ENCODE measurements around the gene KCNK1.
"Not testable (repeated sequence)": the region's sequence is repeated elsewhere in the genome, so short reads cannot be mapped to it uniquely, and the experiment has no call there.

Gene KCNK1

GRCh38 chr1:233614173-233614742 lies 352 bp downstream of the KCNK1 start:
- TF ChIP-seq, protein P1, sequence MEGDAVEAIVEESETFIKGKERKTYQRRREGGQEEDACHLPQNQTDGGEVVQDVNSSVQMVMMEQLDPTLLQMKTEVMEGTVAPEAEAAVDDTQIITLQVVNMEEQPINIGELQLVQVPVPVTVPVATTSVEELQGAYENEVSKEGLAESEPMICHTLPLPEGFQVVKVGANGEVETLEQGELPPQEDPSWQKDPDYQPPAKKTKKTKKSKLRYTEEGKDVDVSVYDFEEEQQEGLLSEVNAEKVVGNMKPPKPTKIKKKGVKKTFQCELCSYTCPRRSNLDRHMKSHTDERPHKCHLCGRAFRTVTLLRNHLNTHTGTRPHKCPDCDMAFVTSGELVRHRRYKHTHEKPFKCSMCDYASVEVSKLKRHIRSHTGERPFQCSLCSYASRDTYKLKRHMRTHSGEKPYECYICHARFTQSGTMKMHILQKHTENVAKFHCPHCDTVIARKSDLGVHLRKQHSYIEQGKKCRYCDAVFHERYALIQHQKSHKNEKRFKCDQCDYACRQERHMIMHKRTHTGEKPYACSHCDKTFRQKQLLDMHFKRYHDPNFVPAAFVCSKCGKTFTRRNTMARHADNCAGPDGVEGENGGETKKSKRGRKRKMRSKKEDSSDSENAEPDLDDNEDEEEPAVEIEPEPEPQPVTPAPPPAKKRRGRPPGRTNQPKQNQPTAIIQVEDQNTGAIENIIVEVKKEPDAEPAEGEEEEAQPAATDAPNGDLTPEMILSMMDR (IDR thresholded peaks at IDR 0.05; ENCODE audit: low read depth, low read length, missing control alignments), result no peak
- H3K4me3 ChIP-seq (replicated peaks; ENCODE audit: low read depth, low read length), result peak overlapping the region; percentile 68
- DNase-seq (ENCODE audit: extremely low read depth, low read depth), result no peak

DNA sequence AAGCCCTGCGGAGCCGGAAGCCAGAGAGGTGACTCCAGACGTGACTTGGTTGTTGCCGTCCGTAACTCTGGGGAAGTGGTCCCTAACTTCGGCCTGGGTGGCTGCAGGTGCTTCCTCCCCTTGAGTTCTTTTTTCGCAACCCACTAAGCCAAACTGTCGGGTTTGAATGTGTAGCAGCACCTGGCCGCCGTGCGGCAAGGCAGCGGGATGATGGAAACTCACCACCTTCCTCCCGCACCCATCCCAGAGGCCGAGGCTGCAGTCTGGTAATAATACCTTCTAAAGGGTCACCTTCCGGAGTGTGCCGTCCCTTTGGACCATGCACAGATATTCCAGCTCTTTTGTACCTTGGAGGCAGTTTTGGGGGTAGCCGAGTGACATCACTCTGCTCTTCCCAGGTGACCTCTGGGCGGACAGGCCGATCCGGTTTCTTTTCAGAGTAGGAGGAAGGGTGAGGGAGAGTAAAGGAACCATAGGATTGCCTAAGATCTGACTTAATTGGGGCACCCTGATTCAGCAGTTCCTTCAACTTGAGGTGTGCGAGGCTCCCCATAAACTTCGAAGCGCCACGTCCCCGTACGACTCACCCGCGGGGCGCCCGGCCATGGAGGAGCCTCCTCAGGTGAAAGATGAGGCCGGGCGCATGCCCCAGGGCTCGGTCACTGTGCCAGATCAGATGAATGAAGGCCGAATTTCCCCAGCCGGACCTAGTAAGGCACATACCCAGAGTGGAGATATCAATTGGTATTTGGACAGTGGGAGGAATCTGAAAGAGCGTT lies 1.0 kb downstream of the KCNK1 start:
- no peak for DNase-seq (ENCODE audit: extremely low read depth, low read depth)
- TF ChIP-seq, protein P1 (IDR thresholded peaks at IDR 0.05; ENCODE audit: low read depth, low read length, missing control alignments), result no peak
- peak overlapping the region; percentile 68 for H3K4me3 ChIP-seq (replicated peaks; ENCODE audit: low read depth, low read length)

- peak overlapping the region; percentile 68 for H3K4me3 ChIP-seq (replicated peaks; ENCODE audit: low read depth, low read length)
- TF ChIP-seq, protein P1 (IDR thresholded peaks at IDR 0.05; ENCODE audit: low read depth, low read length, missing control alignments), result no peak
- no peak for DNase-seq (ENCODE audit: extremely low read depth, low read depth)
Observed at GRCh38 chr1:233615571-233615970, 1.7 kb downstream of the KCNK1 start.

- DNase-seq (ENCODE audit: extremely low read depth, low read depth), result no peak
- TF ChIP-seq, protein P1 (IDR thresholded peaks at IDR 0.05; ENCODE audit: low read depth, low read length, missing control alignments), result no peak
- no peak overlapping the region for H3K4me3 ChIP-seq (replicated peaks; ENCODE audit: low read depth, low read length)
Observed at GRCh38 chr1:233617025-233617424, 3.1 kb downstream of the KCNK1 start.

GRCh38 chr1:233619414-233619813 lies 5.5 kb downstream of the KCNK1 start:
- H3K4me3 ChIP-seq (replicated peaks; ENCODE audit: low read depth, low read length); DNase-seq (ENCODE audit: extremely low read depth, low read depth): not testable (repeated sequence)

DNA sequence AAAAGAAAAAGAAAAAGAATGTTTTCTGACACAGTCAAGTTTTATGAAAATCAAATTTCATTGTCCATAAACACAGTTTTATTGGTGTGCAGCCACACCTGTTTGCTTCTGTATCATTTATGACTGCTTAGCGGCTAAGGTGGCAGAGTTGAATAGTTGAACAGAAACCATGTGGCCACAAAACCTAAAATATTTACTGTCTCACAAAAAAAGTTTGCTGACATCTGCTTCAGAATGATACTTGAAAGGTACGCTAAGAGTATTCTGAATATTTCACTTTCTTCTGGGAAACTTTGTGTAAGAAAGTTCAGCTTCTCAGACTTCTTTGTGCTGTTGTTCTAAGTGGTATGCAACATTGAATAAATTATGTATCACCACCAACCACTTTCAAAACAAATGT lies 6.2 kb downstream of the KCNK1 start:
- TF ChIP-seq, protein P1 (IDR thresholded peaks at IDR 0.05; ENCODE audit: low read depth, low read length, missing control alignments), result no peak
- H3K4me3 ChIP-seq (replicated peaks; ENCODE audit: low read depth, low read length), result no peak overlapping the region
- DNase-seq (ENCODE audit: extremely low read depth, low read depth), result no peak

- no peak overlapping the region for H3K4me3 ChIP-seq (replicated peaks; ENCODE audit: low read depth, low read length)
- DNase-seq (ENCODE audit: extremely low read depth, low read depth), result no peak
- TF ChIP-seq, protein P1 (IDR thresholded peaks at IDR 0.05; ENCODE audit: low read depth, low read length, missing control alignments), result no peak
Observed at GRCh38 chr1:233621923-233622322, 8.0 kb downstream of the KCNK1 start.
